ENCODE data around the gene DNAH2. TPM values are rescaled to one million over a fixed set of nuclear protein-coding genes. Genes with fewer than 3 reads are reported as not detected.

DNAH2 gene
- total and polyA plus RNA-seq, 2 of the 13 experiments (the other 11 are each of a cell fraction or from before 2014, with no cell fraction given): not detected

- TF ChIP-seq PRDM10 (CRISPR knock-in tag; IDR thresholded peaks at IDR 0.05; ENCODE audit: low read depth) (peak; percentile 50; the same call in 1 of the 2 replicates), GTF3A (CRISPR knock-in tag; conservative IDR thresholded peaks at IDR 0.05) (no peak), YEATS2 (CRISPR knock-in tag; IDR thresholded peaks at IDR 0.05; ENCODE audit: borderline replicate concordance) (0 out of 2 replicates have a peak, but pooled peaks have one; percentile 23), HHEX (CRISPR knock-in tag; IDR thresholded peaks at IDR 0.05) (no peak), ZNF672 (CRISPR knock-in tag; IDR thresholded peaks at IDR 0.05) (no peak), AKAP8 (CRISPR knock-in tag; IDR thresholded peaks at IDR 0.05) (0 out of 2 replicates have a peak, but pooled peaks have one; percentile 60), MAX (IDR thresholded peaks at IDR 0.05) (peak; percentile 74), MEIS2 (CRISPR knock-in tag; IDR thresholded peaks at IDR 0.05) (0 out of 2 replicates have a peak, but pooled peaks have one; percentile 33), ZNF331 (CRISPR knock-in tag; IDR thresholded peaks at IDR 0.05) (peak; percentile 47; the same call in 1 of the 2 replicates), ZNF280B (CRISPR knock-in tag; IDR thresholded peaks at IDR 0.05; ENCODE audit: borderline replicate concordance) (peak; percentile 43; the same call in 1 of the 2 replicates), SKI (IDR thresholded peaks at IDR 0.05; ENCODE audit: partially characterized antibody) (no peak), ARHGAP35 (CRISPR knock-in tag; IDR thresholded peaks at IDR 0.05; ENCODE audit: borderline replicate concordance) (peak; percentile 46; the same call in 1 of the 2 replicates), ZNF350 (CRISPR knock-in tag; IDR thresholded peaks at IDR 0.05; ENCODE audit: borderline replicate concordance, low read depth) (peak; percentile 45; the same call in 1 of the 2 replicates), ZNF44 (CRISPR knock-in tag; IDR thresholded peaks at IDR 0.05) (0 out of 2 replicates have a peak, but pooled peaks have one; percentile 44), MTA1 (CRISPR knock-in tag; IDR thresholded peaks at IDR 0.05; ENCODE audit: borderline replicate concordance) (peak; percentile 58; the same call in 1 of the 2 replicates), HDAC1 (CRISPR knock-in tag; IDR thresholded peaks at IDR 0.05) (peak; percentile 75)
- TF ChIP-seq, protein P1, sequence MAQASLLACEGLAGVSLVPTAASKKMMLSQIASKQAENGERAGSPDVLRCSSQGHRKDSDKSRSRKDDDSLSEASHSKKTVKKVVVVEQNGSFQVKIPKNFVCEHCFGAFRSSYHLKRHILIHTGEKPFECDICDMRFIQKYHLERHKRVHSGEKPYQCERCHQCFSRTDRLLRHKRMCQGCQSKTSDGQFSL (CRISPR knock-in tag; IDR thresholded peaks at IDR 0.05): peak; percentile 50; the same call in 1 of the 2 replicates
- TF ChIP-seq, protein P2, sequence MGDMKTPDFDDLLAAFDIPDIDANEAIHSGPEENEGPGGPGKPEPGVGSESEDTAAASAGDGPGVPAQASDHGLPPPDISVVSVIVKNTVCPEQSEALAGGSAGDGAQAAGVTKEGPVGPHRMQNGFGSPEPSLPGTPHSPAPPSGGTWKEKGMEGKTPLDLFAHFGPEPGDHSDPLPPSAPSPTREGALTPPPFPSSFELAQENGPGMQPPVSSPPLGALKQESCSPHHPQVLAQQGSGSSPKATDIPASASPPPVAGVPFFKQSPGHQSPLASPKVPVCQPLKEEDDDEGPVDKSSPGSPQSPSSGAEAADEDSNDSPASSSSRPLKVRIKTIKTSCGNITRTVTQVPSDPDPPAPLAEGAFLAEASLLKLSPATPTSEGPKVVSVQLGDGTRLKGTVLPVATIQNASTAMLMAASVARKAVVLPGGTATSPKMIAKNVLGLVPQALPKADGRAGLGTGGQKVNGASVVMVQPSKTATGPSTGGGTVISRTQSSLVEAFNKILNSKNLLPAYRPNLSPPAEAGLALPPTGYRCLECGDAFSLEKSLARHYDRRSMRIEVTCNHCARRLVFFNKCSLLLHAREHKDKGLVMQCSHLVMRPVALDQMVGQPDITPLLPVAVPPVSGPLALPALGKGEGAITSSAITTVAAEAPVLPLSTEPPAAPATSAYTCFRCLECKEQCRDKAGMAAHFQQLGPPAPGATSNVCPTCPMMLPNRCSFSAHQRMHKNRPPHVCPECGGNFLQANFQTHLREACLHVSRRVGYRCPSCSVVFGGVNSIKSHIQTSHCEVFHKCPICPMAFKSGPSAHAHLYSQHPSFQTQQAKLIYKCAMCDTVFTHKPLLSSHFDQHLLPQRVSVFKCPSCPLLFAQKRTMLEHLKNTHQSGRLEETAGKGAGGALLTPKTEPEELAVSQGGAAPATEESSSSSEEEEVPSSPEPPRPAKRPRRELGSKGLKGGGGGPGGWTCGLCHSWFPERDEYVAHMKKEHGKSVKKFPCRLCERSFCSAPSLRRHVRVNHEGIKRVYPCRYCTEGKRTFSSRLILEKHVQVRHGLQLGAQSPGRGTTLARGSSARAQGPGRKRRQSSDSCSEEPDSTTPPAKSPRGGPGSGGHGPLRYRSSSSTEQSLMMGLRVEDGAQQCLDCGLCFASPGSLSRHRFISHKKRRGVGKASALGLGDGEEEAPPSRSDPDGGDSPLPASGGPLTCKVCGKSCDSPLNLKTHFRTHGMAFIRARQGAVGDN (CRISPR knock-in tag; IDR thresholded peaks at IDR 0.05): peak; percentile 81
These were observed at the start of gene DNAH2 (continued) for GRCh38 chr17:7716901-7717755.
